MM.1S (cell line): ENCODE data around the gene LRRC37A2.
"Not testable (repeated sequence)": the region's sequence is repeated elsewhere in the genome, so short reads cannot be mapped to it uniquely, and the experiment has no call there.

ENCODE experiments used
- CTCF ChIP-seq: fragments of 300-600 bp; sonication (generic); IDR thresholded peaks from 2 replicates; pipeline ENCODE4 v1.5.1; 2016; ENCODE audit warnings: antibody characterized with exemption, low read length, mixed read lengths
- EZH2 ChIP-seq: fragments of 300-600 bp; sonication (generic); optimal IDR thresholded peaks from 2 replicates; pipeline ENCODE3; 2017; ENCODE audit warnings: low read depth, mild to moderate bottlenecking, antibody characterized with exemption, low read length, mixed read lengths

DNA sequence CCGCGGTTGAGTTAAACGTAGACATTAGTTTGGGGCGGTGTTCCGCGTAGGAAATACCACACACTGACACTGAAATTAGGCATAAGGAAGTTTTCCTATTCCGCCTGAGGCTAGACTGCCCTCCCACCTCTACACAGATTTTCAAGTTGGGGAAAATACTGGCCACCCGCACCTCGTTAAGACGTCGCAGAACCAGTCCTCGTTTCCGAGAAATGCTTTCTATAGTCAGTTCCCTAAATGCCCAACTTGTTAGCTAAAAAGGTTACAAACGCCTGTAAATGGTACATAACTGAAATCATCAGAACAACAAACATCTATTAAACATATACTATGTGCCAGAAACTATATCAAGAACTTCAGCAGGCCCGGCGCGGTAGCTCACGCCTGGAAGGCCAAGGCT, 67.8 kb downstream of the LRRC37A2 start:
- not testable (repeated sequence) for TF ChIP-seq EZH2, CTCF
